ENCODE measurements around the gene FUT7. TPM values are rescaled to one million over a fixed set of nuclear protein-coding genes. Genes with fewer than 3 reads are reported as not detected.

FUT7 gene
- total and polyA plus RNA-seq, 3 donors from 2014 or later, result 0.06 to 0.24 (median 0.24) TPM

DNA sequence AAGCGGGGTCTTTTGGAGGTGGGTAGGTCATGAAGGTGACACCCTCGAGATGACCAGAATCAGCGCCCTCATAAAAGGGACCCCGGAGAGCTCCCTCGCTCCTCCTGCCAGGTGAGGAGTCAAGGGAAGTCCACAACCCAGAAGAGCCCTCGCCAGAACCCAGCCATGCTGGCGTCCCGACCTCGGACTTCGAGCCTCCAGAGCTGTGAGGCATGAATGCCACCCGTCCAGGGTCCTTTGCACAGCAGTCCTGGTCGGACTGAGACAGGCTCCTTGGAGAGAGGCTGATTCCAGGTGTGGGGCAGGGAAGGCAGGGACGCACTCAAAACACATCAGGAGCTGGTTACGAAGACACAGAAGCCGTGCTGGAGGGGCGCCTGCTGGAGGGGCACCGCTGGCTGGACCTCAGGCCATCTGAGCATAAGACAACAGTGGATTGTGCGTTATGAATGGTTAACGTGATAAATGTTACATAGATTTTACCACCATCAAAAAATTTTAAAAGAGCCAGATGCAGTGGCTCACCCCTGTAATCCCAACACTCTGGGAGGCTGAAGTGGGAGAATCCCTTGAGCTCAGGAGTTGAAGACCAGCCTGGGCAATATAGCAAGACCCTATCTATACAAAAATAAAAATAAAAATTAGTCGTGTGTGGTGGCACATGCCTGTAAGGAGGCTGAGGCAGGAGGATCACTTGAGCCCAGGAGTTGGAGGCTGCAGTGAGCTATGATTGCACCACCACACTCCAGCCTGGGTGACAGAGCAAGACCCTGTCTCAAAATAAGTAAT, 29.8 kb downstream of the FUT7 start:
- no peak for TF ChIP-seq POLR2A (IDR thresholded peaks at IDR 0.05)
- TF ChIP-seq, protein P1, sequence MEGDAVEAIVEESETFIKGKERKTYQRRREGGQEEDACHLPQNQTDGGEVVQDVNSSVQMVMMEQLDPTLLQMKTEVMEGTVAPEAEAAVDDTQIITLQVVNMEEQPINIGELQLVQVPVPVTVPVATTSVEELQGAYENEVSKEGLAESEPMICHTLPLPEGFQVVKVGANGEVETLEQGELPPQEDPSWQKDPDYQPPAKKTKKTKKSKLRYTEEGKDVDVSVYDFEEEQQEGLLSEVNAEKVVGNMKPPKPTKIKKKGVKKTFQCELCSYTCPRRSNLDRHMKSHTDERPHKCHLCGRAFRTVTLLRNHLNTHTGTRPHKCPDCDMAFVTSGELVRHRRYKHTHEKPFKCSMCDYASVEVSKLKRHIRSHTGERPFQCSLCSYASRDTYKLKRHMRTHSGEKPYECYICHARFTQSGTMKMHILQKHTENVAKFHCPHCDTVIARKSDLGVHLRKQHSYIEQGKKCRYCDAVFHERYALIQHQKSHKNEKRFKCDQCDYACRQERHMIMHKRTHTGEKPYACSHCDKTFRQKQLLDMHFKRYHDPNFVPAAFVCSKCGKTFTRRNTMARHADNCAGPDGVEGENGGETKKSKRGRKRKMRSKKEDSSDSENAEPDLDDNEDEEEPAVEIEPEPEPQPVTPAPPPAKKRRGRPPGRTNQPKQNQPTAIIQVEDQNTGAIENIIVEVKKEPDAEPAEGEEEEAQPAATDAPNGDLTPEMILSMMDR (IDR thresholded peaks at IDR 0.05), result no peak
- H3K9me3 ChIP-seq, result no peaks in the 10 kb centered on the region
- H3K4me3 ChIP-seq, result no peak overlapping the region
- WGBS, 2 donors, result 85 to 88% methylated on average over 19 to 20 of the region's 20 CpGs
- intact Hi-C loops (cut with DNase I; ENCODE audit: low total_unique reads), result no loop called here
- H3K27me3 ChIP-seq, result no peaks in the 10 kb centered on the region
- no peak for DNase-seq
- no peak overlapping the region for H3K27ac ChIP-seq
- H3K36me3 ChIP-seq (ENCODE audit: low read depth, missing control alignments), result no peaks in the 10 kb centered on the region
- H3K4me1 ChIP-seq, result peaks cover 12% of the 10 kb centered on the region

DNA sequence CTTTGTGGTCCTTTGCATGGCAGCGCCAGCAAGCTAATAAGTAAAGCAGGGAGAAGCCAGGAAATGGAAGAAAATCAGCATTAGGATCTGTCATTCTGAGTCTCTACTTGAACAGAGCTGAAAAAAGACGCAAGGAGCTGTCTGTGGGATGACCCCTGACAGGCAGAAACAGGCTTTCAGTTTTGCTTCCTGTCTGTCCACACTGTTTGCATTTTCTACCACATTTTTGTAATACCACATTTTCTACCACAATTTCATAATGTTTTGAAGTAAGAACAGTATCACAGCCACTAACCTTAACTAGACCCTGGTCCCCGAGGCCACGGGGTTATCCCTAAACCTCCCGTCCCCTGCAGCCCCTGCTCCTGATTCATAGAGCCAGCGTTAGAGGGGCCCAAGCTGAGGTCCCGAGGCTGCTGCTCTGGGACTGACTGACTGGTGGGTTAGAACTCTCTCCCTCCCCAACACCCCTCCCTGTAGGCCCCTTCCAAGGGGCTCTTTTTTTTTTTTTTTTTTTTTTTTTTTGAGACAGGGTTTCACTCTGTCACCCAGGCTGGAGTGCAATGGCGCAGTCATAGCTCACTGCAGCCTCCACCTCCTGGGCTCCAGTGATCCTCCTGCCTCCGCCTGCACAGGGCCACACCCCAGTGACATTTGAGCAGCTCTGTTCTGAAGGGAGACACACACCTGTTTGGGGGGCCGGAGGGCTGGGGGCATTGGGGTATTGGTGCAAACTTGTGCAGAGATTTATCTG, 31.5 kb downstream of the FUT7 start:
- intact Hi-C loops (cut with DNase I; ENCODE audit: low total_unique reads), result no loop called here

GRCh38 chr9:136997830-136998234, 34.1 kb downstream of the FUT7 start:
- no peaks in the 10 kb centered on the region for H3K9me3 ChIP-seq
- no peak for DNase-seq
- H3K27ac ChIP-seq, result no peak overlapping the region
- intact Hi-C loops (cut with DNase I; ENCODE audit: low total_unique reads), result no loop called here
- WGBS, 2 donors, result 81 to 85% methylated on average over 18 of the region's 18 CpGs
- H3K4me1 ChIP-seq, result peaks cover 13% of the 10 kb centered on the region
- no peaks in the 10 kb centered on the region for H3K36me3 ChIP-seq (ENCODE audit: low read depth, missing control alignments)
- TF ChIP-seq, protein P1 (IDR thresholded peaks at IDR 0.05), result no peak
- TF ChIP-seq POLR2A (IDR thresholded peaks at IDR 0.05), result no peak
- H3K27me3 ChIP-seq, result no peaks in the 10 kb centered on the region
- no peak overlapping the region for H3K4me3 ChIP-seq

More for the DNA sequence above, 31.5 kb downstream of the FUT7 start:
- H3K9me3 ChIP-seq, result no peaks in the 10 kb centered on the region
- TF ChIP-seq, protein P1 (IDR thresholded peaks at IDR 0.05), result no peak
- no peak for TF ChIP-seq POLR2A (IDR thresholded peaks at IDR 0.05)
- no peak for DNase-seq
- no peak overlapping the region for H3K4me3 ChIP-seq
- H3K27ac ChIP-seq, result no peak overlapping the region
- H3K4me1 ChIP-seq, result peaks cover 8% of the 10 kb centered on the region
- H3K36me3 ChIP-seq (ENCODE audit: low read depth, missing control alignments), result no peaks in the 10 kb centered on the region
- 78 to 83% methylated on average over 9 to 10 of the region's 10 CpGs for WGBS, 2 donors
- no peaks in the 10 kb centered on the region for H3K27me3 ChIP-seq

GRCh38 chr9:136997371-136997770, 34.5 kb downstream of the FUT7 start:
- TF ChIP-seq POLR2A (IDR thresholded peaks at IDR 0.05), result no peak
- TF ChIP-seq, protein P1 (IDR thresholded peaks at IDR 0.05), result no peak
- WGBS, 2 donors, result 87 to 95% methylated on average over 10 of the region's 10 CpGs
- Histone ChIP-seq H3K9me3 (no peaks in the 10 kb centered on the region), H3K27me3 (no peaks in the 10 kb centered on the region), H3K4me1 (peaks cover 13% of the 10 kb centered on the region), H3K36me3 (ENCODE audit: low read depth, missing control alignments) (no peaks in the 10 kb centered on the region), H3K27ac (no peak overlapping the region), H3K4me3 (no peak overlapping the region)
- intact Hi-C loops (cut with DNase I; ENCODE audit: low total_unique reads), result no loop called here
- no peak for DNase-seq
